GM19324 (cell line): ENCODE data around the gene WDR59.
"Not testable (repeated sequence)": the region's sequence is repeated elsewhere in the genome, so short reads cannot be mapped to it uniquely, and the experiment has no call there.

Source experiments
- ATAC-seq: cut with Tn5 transposase; IDR thresholded peaks from one replicate; pipeline ENCODE4 v1.9.1; 2021; ENCODE audit warnings: mild to moderate bottlenecking, moderate library complexity; ENCODE audit not compliant: unreplicated experiment, low FRiP score

Gene WDR59

DNA sequence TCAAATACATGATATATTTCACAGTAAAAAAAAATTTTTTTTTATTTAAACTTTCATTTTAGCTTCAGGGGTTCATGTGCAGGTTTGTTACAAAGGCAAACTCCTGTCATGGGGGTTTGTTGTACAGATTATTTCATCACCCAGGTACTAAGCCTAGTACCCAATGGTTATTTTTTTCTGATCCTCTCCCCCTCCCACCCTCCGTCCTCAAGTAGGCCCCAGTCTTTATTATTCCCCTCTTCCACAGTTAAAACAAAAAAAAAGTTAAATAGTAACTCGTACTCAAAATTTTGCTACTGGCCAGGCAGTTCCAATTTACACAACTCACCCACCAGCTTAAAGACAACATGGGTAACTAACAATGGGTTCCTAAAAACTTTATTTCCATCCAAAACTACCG is 63.9 kb downstream of the WDR59 start:
- no peak for ATAC-seq

DNA sequence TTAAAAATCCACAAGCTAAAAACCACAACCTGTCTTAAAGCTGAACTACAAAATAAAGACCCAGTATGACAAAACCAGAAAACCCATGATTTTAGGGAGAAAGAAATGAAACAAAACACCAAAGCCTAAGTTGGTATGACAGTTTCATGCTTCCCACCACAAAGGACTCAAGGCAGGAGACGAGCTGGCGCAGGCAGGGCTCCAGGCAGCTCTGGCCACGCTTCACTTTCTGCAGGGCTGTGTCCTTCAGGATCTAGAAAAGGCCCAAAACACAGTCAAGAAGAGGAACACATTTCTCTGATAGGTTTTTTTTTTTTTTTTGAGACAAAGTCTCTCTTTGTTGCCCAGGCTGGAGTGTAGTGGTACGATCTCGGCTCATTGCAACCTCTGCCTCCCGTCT is 75.3 kb downstream of the WDR59 start:
- ATAC-seq, result no peak

DNA sequence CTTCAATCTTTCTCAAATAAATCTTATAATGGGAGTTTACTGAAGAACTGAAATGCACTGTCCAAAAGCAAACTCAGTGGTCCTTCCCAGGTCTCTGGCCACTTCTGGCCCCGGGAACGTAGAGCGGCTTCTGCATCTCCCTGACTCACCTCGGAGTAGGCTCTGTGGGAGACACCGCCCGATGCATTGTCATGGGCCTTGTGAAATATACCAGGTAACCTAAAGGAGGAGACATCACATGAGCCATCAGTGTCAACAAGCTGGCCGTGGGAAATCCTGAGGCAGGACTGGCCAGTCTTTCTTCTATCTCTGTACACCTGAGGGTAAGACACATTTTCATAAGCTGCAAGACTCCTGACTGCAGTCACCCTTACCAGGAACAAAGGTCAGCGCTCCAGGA is 76.2 kb downstream of the WDR59 start:
- not testable (repeated sequence) for ATAC-seq

DNA sequence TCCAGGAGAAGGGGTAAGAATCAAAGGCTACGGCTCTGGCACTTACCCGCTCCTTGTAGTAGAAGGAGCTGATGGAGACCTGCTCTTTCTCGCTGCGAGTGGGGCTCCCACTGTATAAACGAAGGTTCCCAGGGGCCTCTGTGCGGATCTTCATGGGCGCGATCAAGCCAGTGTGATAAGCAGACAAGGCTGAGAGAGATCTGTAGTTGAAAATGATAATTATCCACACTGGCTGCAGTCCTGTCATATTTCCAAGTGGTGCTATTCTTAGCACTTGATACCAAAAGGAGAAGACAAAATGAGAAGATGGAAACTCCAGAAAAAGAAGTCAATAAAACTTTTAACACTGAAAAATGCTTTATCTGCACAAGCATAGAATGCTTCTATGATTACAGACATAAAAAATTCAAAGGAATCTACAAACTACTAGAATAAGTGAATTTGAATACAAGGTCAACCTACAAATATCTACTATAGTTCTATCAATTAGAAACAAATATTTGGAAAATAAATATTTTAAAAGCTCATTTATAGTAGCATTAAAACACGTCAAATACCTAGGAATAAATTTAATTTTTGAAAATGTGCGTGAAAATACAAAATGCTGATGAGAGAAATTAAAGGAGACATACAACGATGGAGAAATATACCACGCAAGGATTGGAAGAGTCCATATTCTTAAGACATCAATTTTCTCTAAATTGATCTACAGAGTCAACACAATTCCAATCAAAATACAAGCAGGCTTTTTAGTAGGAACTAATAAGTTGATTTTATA is 80.8 kb downstream of the WDR59 start:
- ATAC-seq, result no peak

DNA sequence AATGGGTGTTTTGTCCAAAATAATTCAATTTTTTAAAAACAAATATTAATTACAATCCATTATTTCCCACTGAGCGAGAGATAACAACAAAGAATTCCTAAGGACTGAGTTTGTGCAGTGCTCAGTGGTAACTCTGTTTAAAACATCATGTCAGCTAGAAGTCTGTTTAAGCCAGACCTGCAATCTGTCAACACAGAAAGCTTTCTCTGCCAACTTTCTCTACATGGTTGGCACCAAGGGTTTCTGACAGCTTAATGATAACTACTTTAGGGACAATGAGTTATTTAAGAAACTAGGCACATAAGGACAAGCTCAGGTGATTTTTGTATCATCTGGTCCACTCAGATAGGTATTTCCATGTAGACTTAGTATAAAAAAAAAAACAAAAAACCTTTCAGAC is 81.8 kb downstream of the WDR59 start:
- ATAC-seq, result no peak

DNA sequence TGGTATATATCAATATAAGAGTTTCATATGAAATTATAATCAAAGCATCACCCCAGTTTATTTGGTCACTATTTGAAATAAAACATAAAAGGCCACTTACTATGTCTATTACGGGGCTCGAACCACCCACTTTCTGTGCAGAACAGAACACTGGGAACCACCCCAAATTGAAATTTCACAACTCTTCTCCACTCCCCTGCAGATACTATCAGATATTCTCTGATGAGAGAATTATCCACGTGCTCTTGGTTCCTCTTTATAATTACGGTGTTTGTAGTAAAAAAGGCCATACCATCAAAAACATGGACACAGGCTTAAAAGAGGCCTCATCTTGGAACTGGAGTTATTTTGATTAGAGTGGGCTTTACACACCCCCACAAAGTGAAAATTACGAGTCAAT is 82.8 kb downstream of the WDR59 start:
- ATAC-seq, result no peak

- no peak for ATAC-seq
Observed at GRCh38 chr16:74901606-74902005, 83.3 kb downstream of the WDR59 start.

DNA sequence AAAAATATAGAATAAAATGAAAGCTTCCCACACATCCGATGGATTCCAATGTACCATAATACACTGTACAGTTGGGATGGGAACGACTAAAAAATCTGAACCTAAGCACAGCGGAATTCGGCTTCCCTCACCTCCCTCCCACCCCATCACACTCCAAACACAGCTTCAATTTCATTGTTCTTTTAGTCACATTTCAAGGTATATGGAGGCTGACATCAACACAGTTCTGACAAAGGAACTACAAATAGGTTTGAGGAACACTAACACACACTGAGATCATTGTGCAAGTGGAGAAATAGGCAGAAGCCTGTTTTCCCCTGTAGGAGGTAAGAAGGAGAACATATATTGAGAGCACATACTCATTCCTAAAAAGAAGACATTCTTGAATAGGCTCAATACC is 85.1 kb downstream of the WDR59 start:
- ATAC-seq, result no peak

- no peak for ATAC-seq
Observed at GRCh38 chr16:74898659-74899058, 86.3 kb downstream of the WDR59 start.

DNA sequence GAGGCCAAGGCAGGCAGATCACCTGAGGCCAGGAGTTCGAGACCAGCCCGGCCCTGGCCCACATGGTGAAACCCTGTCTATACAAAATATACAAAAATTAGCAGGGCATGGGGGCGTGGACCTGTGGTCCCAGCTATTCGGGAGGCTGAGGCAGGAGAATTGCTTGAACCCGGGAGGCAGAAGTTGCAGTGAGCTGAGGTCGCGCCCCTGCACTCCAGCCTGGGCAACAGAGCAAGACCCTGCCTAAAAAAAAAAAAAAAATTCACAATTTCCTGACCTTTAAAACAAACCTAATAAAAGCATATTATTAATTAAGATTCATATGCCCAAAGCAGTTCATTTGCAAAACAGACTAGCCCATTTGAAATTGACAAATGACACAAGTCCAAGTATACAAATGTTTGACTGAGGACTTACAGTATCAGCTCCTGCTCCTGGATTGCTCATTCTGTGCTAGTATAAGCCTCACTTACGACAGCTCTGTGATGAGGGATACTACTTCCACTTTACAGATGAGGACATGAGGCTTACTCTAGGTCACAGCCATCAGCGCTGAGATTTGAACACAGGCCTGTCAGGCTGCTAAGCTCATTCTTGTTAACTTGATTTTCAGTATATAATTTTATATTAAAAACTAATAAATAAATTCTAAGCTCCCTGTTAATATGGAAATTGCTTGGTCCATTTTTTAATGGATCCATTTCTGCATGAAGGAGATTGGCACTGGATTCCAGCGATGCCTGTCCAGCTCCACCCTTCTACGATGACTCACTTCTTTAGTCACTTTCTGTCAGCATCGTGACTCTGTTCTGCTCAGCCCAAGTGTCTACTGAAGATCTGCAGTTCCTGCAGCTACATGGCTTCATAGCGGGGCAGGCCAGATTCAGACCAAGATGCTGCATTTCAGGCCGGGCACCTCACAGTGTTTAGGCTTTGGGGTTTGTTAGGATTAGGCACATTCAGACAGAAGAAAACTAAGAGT is 88.2 kb downstream of the WDR59 start:
- ATAC-seq, result no peak

DNA sequence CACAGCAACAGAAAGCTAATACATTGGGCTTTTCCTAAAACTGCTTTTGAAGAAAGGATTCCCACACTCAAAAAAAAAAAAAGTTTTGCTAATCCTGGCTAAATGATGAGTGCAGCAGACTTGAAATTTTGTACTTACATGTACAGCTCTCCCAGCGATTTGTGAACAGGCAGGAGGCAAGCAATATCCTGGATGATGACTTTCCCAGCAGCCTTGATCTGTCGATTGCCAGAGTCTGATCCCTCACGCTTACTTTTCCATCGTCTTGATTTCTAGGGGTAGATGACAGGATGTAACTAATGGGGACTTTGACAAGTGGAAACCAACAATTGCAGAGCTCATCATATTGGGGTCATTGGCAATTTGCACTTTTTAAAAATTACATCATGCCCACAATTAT is 91.4 kb downstream of the WDR59 start:
- ATAC-seq, result no peak

GRCh38 chr16:74892574-74893461 is 92.1 kb downstream of the WDR59 start:
- peak; percentile 96 for ATAC-seq

- ATAC-seq, result no peak
Observed at GRCh38 chr16:74888888-74889287, 96.0 kb downstream of the WDR59 start.

DNA sequence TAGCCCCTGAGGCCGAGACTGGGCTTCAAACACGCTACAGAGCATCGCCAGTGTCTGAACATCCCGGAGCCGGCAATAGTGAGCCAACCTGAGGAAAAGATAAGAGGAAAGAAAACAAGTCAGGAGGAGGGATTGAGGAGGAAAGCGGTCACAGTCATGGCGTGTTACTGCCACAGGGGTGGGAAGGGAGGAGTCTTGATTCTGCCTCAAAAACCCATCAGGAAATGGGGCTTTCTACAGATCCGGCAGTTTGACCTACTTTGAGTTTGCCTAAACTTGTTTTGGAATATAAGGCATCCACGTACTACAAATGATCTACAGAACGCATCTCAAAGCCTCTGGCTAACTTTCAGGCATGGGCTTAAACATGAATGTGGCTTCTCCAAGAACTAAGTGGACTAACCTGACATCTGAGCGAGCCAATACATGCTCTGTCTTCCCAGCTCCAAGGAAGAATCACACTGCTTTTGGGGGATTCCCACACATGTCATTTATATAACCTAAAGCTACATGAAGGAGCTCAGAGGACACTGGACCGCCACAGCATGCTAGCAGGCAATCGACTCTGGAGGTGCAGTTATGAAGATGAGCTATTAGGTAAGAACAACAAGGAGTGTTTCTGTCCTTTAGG is 96.6 kb downstream of the WDR59 start:
- no peak for ATAC-seq

- ATAC-seq, result no peak
Observed at GRCh38 chr16:74887084-74887483, 97.8 kb downstream of the WDR59 start.

- no peak for ATAC-seq
Observed at GRCh38 chr16:74877706-74878105, 107.2 kb downstream of the WDR59 start.

GRCh38 chr16:74874912-74875546 is 109.9 kb downstream of the WDR59 start:
- no peak for ATAC-seq

DNA sequence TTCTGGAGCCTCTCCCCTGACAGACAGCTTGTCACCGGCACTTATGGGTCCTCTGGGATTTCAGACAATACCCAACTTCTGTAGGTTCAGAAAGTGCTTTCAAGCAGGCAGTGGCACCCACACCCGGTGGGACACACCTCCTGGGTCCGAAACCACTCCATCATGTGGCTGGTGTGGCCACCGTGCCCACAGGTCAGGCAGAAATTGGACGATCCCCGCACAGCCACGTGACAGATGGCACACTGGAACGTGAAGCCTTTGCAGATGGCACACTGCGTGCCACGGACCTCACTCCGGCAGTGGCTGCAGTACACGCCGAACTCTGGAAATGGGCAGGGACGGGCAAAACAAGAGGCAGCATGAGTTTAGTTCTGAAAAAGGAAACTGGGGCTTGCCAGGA is 110.8 kb downstream of the WDR59 start:
- no peak for ATAC-seq

GRCh38 chr16:74872302-74872701 is 112.6 kb downstream of the WDR59 start:
- ATAC-seq, result no peak

- no peak for ATAC-seq
Observed at GRCh38 chr16:74871608-74872007, 113.3 kb downstream of the WDR59 start.
